GM19452 (cell line): ENCODE results near the gene ATP2A1.
"Not testable (repeated sequence)": the region's sequence is repeated elsewhere in the genome, so short reads cannot be mapped to it uniquely, and the experiment has no call there.

ENCODE experiments used
- ATAC-seq: cut with Tn5 transposase; IDR thresholded peaks from one replicate; pipeline ENCODE4 v1.9.1; 2021; ENCODE audit not compliant: unreplicated experiment

ATP2A1 gene

DNA sequence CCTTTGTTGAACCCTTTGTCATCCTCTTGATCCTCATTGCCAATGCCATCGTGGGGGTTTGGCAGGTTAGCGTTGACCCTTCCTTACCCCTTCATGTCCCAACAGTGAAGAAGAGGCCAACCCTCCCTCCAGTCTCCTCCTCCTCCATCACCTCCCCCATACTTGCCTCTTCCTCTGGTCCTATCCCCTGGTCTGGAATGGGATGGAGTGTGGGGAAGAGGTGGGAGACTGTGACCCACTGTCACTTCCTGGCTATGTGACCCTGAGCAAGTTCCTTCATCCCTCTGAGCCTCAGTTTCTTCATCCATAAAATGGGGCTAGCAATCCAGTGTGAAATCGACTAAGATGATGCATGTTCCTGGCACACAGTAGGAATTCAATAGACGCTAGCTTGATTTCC, 2.7 kb downstream of the ATP2A1 start:
- ATAC-seq, result no peak

DNA sequence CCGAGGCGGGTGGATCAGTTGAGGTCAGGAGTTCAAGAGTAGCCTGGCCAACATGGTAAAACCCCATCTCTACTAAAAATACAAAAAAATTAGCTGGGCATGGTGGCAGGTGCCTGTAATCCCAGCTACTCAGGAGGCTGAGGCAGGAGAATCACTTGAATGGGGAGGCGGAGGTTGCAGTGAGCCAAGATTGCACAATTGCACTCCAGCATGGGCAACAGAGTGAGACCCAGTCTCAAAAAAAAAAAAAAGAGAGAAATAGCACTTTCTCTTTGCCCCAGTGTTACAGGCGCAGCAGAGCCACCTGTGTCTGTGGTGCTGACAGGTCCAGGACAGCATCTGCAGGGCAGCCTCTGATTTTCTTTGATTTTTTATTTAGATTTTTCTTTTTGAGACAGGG, 3.3 kb downstream of the ATP2A1 start:
- ATAC-seq, result not testable (repeated sequence)

DNA sequence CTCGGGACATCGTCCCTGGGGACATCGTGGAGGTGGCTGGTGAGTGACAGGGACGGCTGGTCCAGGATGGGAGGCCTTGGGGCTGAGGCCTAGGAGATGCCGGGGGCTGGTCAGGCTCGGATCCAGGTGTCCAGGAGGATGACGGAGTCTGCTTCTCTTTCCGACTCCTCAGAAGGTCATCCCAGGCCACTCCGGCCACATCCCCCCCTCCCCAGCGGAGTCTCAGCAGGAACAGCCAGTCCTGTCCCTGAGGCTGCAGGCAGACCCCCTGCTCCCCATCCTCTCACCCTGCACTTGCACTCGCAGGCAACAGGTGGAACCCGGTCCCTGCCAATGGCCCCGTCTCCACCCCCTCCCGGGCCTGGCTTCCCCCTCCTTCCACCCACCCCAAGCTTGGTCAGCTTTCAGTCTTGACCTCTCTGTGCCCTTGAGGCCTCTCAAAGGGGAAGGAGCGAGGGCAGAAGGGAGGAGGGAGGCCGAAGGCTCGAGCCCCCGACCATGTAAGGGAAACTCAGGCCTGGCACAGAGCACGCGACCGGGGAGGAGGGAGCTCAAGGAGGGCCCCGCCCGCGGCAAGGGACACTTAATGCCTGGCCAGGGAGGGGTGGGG, 4.4 kb downstream of the ATP2A1 start:
- ATAC-seq, result no peak

DNA sequence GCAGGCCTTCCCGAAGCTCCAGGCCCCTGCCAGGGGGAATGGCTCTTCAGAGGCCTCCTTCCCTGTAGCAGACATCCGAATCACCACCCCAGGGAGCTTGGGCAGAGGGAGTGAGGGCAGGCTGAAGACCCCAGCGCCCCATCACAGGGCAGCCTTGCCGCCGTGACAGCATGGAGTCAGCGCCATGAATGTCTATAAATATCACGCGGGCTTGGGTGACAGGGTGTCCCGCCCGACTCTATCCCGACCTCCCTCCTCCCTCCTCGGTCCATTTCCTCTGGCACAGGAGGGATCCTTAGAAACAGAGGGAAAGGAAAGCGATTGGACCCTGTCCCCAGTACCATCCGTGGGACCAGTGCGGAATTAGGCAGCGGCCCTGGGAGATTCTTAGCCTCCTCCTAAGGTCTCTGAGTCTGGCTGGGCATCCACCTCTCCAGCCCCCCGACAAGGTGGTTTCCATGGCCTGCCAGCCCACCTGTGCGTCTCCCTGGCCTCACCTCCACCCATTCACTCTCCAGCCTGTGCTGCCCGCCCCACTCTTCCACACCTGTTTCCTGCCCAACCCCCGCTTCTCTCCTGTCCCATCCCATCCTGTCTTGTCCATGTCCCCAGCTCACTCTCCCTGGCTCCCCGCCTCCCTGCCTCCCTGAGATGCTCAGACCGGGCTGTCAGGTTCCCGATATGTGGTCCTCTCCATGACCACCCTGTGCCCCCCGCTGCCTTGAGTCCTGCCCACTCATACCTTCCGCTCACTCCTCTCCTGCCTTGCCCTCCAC, 5.1 kb downstream of the ATP2A1 start:
- ATAC-seq, result no peak

DNA sequence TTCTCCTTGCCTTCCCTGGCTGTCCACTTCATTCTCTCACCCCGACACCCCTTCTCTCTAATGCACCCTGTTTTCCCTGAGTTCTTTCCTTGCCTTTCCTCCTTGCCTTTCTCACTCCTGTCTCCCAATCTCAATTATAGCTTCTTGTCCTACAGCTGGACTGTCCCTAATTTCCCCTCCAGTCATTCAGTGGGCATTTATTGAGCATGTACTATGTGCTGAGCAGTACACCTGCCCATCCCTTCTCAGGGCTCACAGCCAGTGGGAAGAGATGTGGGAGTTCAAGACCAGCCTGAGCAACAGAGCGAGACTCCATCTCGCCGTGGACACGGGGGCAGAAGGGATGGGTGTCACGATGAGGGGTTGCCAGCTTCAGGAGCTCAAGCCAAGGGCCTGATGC, 5.8 kb downstream of the ATP2A1 start:
- no peak for ATAC-seq

DNA sequence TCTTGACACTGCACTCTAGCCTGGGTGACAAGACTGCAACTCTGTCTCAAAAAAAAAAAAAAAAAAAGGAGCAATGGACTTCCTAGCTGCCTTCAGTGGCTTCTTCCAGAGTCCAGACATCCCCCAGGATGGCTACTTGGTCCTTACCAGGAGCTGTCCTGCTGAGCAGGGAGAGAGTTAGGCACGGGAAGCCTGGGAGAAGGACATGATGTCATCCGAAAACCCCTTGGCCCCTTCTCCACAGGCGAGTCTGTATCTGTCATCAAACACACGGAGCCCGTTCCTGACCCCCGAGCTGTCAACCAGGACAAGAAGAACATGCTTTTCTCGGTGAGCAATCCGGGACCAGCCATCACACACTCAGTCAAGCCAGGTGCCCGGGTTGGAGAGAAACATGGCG, 8.7 kb downstream of the ATP2A1 start:
- no peak for ATAC-seq

DNA sequence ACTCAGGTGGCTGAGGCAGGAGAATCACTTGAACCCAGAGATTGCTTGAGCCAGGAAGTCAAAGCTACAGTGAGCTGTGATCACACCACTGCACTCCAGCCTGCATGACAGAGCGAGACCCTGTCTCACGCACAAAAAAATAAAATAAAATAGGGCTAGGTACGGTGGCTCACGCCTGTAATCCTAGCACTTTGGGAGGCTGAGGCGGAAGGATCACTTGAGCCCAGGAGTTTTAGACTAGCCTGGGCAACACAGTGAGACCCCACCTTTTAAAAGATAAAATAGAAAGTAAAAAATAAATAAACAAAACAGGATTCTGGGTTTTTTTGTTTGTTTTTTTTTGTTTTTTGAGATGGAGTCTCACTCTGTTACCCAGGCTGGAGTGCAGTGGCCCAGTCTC, 12.1 kb downstream of the ATP2A1 start:
- not testable (repeated sequence) for ATAC-seq

DNA sequence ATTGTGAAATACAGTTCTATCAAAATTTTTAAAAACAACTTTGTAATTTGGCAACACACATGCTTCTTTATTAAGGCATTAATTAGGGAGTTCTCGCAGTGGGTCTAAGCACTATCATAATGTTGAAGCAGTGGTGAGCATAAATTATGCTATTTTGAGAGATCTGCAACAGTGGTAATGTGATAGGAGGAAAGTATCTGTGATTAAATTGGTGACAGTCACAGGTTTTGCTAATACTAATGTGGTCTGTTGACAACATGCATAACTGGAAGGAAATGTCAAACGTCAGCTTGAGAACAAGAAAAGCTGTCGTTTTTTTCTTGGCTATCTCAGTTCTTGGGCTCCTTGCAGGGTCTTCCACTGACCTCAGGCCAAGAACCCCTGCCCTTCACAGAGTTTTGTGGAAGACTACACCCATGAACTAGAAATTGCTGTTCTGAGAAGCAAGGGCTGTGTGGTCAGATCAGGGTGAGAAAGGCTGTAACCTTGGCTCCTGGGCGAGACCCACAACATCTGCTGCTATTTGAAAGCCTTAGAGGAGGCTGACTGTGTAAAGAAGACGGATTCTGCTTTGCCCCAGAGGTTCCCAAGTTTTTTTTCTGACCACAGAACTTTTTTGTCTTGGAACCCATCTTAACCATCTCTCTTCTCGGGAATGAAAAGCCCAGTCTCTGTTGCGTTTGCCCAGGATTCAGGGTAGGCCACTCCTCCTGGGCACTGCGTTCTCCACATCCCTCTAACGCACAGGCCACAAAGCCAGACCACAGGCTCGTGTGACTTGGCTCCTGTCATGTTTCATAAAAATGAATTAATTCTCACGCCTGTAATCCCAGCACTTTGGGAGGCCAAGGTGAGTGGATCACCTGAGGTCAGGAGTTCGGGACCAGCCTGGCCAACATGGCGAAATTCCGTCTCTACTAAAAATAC, 13.9 kb downstream of the ATP2A1 start:
- no peak for ATAC-seq

DNA sequence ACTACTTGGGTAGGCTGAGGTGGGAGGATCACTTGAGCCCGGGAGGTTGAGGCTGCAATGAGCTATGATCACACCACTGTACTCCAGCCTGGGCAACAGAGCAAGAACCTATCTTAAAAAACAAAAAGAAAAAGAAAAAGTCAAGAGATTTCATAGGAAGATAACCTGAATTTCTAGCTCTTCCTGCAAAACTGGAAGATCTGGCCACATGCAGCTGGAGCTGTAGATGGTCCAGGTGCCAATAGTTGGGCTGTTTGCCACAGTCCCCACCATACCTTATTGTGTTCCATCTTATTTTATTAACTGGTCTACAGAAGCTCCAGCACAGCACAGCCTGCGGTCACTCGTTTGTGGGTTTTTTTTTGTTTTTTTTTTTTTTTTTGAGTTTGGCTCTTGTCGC, 15.0 kb downstream of the ATP2A1 start:
- no peak for ATAC-seq

DNA sequence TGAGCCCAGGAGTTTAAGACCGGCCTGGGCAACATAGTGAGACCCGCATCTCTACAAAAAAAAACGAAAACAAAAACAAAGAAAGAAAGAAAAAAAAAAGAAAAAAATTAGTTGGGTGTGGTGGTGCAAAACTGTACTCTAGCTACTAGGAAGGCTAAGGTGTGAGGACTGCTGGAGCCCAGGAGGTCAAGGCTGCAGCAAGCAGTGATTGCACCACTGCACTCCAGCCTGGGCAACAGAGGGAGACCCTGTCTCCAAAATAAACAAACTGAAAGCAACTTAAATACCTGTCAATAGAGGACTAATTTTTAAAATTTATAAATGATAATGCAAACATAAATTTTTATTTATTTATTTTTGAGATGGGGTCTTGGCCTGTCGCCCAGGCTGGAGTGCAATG, 17.3 kb downstream of the ATP2A1 start:
- ATAC-seq, result no peak

DNA sequence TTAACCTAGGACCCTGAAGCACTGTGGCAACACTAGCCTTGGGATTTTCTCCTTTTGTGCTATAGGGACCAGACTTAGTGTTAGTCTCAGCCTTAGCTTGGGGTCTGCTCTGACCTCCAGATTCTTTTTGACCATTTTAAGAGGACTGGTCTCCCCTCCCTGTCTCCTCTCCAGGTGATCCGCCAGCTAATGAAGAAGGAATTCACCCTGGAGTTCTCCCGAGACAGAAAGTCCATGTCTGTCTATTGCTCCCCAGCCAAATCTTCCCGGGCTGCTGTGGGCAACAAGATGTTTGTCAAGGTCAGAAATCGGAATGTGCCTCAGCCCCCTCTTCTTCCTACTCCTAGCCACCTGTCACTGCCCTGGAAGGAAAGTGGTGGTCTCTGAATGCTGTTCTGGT, 19.5 kb downstream of the ATP2A1 start:
- no peak for ATAC-seq

DNA sequence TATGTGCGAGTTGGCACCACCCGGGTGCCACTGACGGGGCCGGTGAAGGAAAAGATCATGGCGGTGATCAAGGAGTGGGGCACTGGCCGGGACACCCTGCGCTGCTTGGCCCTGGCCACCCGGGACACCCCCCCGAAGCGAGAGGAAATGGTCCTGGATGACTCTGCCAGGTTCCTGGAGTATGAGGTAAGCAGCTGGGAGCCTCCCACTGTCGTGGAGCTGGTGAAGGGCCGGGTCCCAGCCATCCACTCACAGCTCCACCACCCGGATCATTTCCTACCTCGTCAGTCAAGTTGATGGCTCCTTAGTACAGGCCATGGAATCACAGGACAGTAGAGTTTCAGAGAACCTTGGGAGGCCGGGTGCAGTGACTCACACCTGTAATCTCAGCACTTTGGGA, 20.0 kb downstream of the ATP2A1 start:
- ATAC-seq, result no peak

DNA sequence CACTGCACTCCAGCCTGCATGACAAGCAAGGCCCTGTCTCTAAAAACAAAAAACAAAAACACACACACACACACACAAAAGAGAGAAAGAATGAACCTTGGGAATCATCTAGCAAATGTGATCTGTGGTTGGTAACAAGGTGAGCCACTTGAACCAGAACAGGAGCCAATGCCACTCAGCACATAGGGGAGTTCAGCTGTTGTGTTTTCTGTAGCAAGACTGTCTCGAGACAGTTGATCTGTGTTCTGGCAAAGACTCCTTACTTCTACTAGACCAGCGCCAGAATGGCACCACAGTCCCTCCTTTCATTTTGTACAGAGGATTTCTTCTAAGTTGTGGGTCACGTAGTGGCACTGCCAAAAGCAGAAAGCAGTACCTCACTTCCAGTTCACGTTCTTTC, 20.7 kb downstream of the ATP2A1 start:
- ATAC-seq, result no peak

DNA sequence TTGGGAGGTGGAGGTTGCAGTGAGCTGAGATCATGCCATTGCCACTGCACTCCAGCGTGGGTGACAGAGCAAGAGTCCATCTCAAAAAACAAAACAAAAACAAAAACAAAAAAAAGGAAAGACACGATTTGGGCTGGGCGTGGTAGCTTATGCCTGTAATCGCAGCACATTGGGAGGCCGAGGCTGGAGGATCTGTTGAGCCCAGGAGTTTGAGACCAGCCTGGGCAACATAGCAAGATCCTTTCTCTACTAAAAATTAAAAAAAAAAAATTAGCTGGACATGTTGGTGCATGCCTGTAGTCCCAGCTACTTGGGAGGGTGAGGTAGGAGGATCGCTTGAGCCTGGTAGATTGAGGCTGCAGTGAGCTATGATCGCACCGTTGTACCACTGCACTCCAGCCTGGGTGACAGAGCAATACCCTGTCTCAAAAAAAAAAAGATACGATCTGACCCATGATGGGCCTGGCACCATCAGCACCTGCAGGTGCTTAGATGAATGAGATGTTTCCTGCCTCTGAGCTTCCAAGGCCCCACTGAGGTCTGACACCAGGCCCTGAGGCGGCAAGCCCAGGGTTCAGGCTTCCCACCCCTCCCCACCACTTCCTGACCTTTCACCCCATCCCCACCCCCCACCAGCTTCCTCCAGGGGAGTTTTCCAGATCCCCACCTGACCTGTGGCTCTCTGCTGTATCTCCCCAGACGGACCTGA, 21.7 kb downstream of the ATP2A1 start:
- ATAC-seq, result no peak

DNA sequence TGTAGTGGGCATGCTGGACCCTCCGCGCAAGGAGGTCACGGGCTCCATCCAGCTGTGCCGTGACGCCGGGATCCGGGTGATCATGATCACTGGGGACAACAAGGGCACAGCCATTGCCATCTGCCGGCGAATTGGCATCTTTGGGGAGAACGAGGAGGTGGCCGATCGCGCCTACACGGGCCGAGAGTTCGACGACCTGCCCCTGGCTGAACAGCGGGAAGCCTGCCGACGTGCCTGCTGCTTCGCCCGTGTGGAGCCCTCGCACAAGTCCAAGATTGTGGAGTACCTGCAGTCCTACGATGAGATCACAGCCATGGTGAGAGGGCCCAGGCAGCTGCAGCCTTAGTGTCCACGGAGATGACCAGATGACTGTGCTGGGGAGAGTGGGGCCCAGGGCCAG, 22.3 kb downstream of the ATP2A1 start:
- ATAC-seq, result no peak

DNA sequence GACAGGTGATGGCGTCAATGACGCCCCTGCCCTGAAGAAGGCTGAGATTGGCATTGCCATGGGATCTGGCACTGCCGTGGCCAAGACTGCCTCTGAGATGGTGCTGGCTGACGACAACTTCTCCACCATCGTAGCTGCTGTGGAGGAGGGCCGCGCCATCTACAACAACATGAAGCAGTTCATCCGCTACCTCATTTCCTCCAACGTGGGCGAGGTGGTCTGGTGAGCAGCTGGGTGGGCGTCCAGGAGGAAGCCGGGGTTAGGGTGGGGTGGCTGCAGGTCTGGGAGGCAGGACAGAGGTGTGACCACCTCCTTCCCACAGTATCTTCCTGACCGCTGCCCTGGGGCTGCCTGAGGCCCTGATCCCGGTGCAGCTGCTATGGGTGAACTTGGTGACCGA, 23.6 kb downstream of the ATP2A1 start:
- ATAC-seq, result no peak

DNA sequence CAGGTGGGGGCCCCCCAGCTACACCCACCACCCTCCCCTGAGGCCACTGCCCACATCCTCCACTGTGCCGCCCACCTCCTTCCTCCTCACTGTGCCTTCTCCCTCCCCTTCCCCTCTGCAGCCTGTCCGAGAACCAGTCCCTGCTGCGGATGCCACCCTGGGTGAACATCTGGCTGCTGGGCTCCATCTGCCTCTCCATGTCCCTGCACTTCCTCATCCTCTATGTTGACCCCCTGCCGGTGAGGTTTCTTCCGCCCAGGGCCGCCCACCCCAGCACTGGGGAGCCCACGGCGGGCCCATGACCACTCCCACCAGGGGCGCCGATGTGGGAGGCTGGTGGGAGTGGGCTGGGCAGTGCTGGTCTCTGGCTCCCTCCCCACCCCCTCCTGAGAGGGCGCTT, 24.6 kb downstream of the ATP2A1 start:
- no peak for ATAC-seq

DNA sequence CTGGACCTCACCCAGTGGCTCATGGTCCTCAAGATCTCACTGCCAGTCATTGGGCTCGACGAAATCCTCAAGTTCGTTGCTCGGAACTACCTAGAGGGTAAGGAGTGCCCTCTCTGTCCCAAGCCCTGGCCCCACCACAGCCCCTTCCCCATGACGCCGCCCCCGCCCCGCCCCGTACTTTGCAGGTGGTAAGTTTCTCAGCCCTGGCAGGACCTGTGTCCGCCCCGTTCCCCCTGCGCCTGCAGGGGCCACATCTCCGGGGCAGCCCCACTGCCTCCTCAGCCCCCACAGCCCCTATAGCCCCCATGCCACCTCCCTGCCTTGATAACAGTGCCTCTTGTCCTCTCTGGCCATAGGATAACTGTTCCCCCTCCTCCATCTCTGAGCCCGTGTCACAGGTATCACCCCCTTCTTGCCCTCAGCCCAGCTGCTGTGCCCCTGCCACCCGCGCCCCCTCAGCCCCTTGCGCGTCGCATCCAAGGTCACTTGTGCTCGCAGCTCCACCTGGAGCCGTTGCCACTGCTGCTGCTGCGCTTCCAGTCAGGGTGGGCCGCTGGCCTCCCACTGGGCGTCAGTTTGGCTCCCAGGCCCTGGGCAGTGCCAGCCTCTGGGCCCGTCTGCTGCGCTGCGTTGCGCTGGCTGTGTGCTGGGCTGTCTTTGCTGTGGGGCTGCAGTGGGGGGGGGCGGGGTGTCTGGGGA, 25.2 kb downstream of the ATP2A1 start:
- no peak for ATAC-seq

DNA sequence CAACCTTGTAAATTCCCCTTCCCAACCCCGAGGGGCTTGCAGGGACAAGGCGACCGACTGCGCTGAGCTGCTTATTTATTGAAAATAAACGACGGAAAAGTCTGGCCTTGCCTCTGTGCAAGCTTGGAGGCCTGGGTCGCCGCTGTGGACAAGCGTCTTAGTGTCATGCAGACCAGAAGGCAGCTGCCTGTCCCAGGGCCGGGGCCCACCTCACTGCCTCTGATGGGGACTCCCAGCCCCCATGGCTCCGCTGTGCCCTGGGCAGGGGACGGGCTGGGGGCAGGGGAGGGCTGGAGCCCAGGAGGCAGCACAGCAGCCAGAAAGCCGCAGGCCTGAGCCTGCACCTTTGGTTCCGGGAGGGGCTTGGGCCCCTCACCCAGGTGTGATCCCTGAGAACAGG, 26.1 kb downstream of the ATP2A1 start:
- no peak for ATAC-seq

DNA sequence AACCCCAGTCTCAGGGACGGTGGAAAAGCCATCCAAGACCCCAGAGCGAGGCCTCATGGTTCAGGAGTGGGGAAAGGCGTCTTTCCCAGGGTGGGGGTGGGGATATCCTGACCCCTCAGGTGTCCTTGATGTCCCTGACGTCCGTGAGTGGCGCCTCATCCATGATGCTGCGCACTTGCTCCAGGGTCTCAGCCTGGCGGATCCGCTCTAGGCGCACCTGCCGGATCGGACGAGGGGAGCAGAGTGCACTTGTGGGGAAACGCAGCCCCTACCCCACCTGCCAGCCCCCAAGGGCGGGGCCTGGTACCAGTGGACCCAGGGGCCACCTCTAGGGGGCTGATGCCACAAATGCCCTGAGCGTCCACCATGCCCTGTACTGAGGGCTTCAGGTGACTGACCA, 26.5 kb downstream of the ATP2A1 start:
- no peak for ATAC-seq
